OCI-LY1 (cell line): ENCODE data around the gene AFAP1L1.

Experiments used
- CTCF ChIP-seq: fragments of 200-600 bp; sonication (generic), shearing (Covaris generic); IDR thresholded peaks from 2 replicates; pipeline ENCODE4 v1.5.1; 2017; ENCODE audit warnings: mild to moderate bottlenecking, antibody characterized with exemption, low read length, moderate library complexity, mixed read lengths
- EZH2 ChIP-seq: fragments of 200-600 bp; sonication (generic), shearing (Covaris generic); IDR thresholded peaks from 2 replicates; pipeline ENCODE4 v1.8.0; 2017; ENCODE audit warnings: borderline replicate concordance, mixed run types, mild to moderate bottlenecking, antibody characterized with exemption, low read length, moderate library complexity, mixed read lengths

GRCh38 chr5:149280802-149281201 lies 9.1 kb downstream of the AFAP1L1 start:
- TF ChIP-seq CTCF: no peak
- no peak for TF ChIP-seq EZH2
